GM19099 (cell line): Measurements from ENCODE around the gene TP73.

Source experiments
- POLR2A ChIP-seq: IDR thresholded peaks from 3 replicates; pipeline ENCODE4 v1.6.1; 2011; ENCODE audit warnings: low read depth; ENCODE audit not compliant: insufficient read length; ENCODE audit errors: extremely low read depth

Gene TP73

GRCh38 chr1:3721955-3722465 is 69.7 kb downstream of the TP73 start:
- TF ChIP-seq POLR2A: no peak

- TF ChIP-seq POLR2A: no peak
These were observed 70.5 kb downstream of the TP73 start for GRCh38 chr1:3722846-3723245.

- TF ChIP-seq POLR2A: no peak
These were observed 73.0 kb downstream of the TP73 start for GRCh38 chr1:3725366-3725765.

- TF ChIP-seq POLR2A: no peak
These were observed 74.9 kb downstream of the TP73 start for GRCh38 chr1:3727042-3727824.

DNA sequence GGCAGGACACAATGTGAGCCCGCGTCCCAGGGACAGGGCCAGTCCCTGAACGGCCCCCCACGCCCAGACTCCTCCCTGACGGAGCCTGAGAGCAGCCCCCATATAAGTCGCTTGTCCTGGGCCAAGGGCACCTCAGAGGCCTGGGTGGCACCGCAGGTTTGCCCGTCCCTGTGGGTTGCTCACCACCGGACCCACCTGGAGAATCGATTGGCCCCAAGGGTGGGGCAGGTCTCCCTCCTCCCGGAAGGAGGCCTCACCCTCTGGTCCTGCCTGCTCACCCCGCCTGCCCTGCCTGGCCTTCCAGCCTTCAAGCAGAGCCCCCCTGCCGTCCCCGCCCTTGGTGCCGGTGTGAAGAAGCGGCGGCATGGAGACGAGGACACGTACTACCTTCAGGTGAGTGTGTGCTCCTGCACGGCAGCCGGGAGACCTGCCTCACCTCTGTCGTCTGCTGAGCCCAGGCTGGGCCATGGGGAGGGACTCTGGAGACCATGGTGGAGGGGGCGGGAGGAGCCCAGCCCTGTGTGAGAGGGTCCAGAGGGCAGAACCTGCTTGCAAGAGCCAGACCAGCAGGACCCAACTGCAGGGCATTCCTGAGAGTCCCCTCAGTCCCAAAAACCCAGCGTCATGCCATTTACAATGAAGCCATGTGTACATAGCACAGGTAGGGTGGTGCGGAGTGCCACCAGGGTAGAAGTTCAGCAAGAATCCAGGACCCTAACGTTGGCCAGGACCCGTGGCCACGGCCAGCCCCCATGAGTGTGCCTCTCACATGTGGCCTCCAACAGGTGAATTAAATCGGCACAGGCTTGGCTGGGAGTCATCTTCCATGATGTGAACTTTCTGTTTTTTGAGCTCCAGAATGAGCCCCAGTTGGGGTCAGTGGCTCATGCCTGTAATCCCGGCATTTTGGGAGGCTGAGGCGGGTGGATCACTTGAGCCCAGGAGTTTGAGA is 75.8 kb downstream of the TP73 start:
- no peak for TF ChIP-seq POLR2A

- TF ChIP-seq POLR2A: no peak
These were observed 77.6 kb downstream of the TP73 start for GRCh38 chr1:3729594-3730542.

- TF ChIP-seq POLR2A: no peak
These were observed 78.4 kb downstream of the TP73 start for GRCh38 chr1:3730543-3731247.

- TF ChIP-seq POLR2A: no peak
These were observed 79.5 kb downstream of the TP73 start for GRCh38 chr1:3731583-3732433.

GRCh38 chr1:3732434-3733093 is 80.2 kb downstream of the TP73 start:
- TF ChIP-seq POLR2A: no peak

GRCh38 chr1:3733094-3733882 is 81.0 kb downstream of the TP73 start:
- TF ChIP-seq POLR2A: no peak

DNA sequence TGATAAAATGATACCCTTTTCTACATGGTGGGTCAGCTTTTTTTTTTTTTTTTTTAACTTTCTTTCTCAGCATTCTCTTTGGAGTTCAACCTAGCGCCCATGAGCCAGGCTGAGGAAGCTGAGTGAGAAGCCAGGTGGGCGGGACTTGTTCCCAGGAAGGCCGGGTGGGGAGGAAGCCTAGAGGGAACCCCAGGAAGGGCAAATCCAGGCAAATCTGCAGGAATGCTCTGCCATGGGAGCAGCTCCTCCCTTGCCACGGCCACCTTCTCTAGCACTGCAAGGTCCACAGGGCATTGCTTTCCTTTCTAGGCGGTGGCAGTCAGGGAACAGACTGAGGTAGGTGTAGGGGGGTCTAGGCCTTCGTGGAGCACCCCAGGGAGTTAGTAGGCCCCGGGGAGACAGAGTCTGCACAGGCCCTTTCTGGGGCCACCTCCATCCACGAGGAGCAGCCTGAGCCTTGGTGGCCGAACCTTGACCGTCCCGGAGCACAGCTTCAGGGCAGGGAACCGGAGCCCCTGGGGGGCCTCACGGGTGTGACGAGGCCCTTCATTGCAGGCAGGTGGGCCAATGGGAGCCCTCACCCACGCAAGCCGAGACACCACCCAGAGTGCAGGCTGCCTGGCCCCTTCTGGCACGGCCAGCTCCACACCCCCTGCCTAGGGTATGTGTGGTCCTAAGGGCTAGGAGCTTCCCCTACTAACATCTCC is 81.7 kb downstream of the TP73 start:
- no peak for TF ChIP-seq POLR2A

- no peak for TF ChIP-seq POLR2A
These were observed 82.3 kb downstream of the TP73 start for GRCh38 chr1:3734602-3735001.
